Measurements from ENCODE around the gene HORMAD2. TPM values are rescaled to one million over a fixed set of nuclear protein-coding genes. Genes with fewer than 3 reads are reported as not detected.

Gene HORMAD2
- not detected in 2 replicates for total RNA-seq

DNA sequence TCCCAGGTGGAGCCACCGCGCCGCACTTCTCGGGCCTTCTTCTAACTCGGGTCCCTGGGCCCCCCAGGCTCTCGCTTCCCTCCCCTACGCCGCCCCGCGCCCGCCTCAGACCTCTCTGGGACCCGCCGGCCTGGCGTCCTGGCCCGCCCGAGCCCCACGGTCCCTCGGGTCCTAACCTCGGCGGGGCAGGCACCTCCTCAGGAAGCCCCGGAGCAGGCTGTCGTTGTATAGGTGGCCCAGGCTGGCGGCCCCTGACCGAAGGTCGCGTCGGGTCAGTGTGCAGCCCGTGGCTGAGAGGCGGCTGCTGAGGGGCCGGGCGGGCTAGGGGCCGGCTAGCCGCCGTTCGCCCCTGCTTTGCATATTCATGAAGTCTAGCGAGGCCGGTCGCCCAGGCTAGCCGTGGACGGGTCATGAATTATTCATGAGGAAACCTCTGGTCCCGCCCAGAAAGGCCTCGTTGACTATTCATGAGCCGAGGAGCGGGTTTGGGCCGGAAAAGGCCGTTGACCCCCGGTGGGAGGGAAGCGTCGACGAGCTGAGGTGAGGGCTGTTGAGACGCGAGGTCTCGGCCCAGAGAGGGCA lies at the start of gene HORMAD2:
HORMAD2 (plus strand) TSS at position 513 of the 582 bp plus-strand sequence. CDS start 13,489 bp downstream, outside the sequence.

Other genes with a start within 250 kb of the HORMAD2 start
- gene ASCC2, start 242.2 kb upstream of the HORMAD2 start, total RNA-seq = 39.2 and 44.8 TPM in 2 replicates
- 39.9 and 41.1 TPM in 2 replicates for gene MTMR3, start 197.3 kb upstream of the HORMAD2 start, total RNA-seq
- 82.9 and 109 TPM in 2 replicates for gene LIF, start 166.3 kb downstream of the HORMAD2 start, total RNA-seq
- not detected in 2 replicates for gene OSM, start 186.4 kb downstream of the HORMAD2 start, total RNA-seq
- 4.7 and 6.1 TPM in 2 replicates for gene CASTOR1, start 209.0 kb downstream of the HORMAD2 start, total RNA-seq
- 28.1 and 30.0 TPM in 2 replicates for gene TBC1D10A, start 246.5 kb downstream of the HORMAD2 start, total RNA-seq